IPS DF 6.9 (cell line): Measurements from ENCODE around the gene PDZD7.

Experiments
- DNase-seq: peaks from one replicate; pipeline ENCODE4 v3.0.0-alpha.2; 2013; ENCODE audit warnings: low read depth, low spot score
- H3K27ac ChIP-seq: one replicate; pipeline ENCODE4 v1.5.1; 2013; ENCODE audit warnings: low read length, control low read depth
- H3K27me3 ChIP-seq: 2 replicates; pipeline ENCODE4 v1.6.1; 2013; ENCODE audit warnings: mild to moderate bottlenecking, low read length; ENCODE audit not compliant: control insufficient read depth, insufficient read depth
- H3K36me3 ChIP-seq: 2 replicates; pipeline ENCODE4 v1.6.1; 2013; ENCODE audit warnings: low read length; ENCODE audit not compliant: control insufficient read depth, insufficient read depth
- H3K4me1 ChIP-seq: 2 replicates; pipeline ENCODE4 v1.6.1; 2013; ENCODE audit warnings: low read length; ENCODE audit not compliant: control insufficient read depth, insufficient read depth
- H3K4me3 ChIP-seq: 2 replicates; pipeline ENCODE4 v1.5.1; 2013; ENCODE audit warnings: mild to moderate bottlenecking, low read length
- H3K9me3 ChIP-seq: 2 replicates; pipeline ENCODE4 v1.6.1; 2013; ENCODE audit warnings: low read length, inconsistent platforms; ENCODE audit not compliant: control insufficient read depth, insufficient read depth
- whole genome bisulfite sequencing: extraction: QIAGEN DNeasy Blood & Tissue Kit; methylation state at CpG from one replicate; pipeline ENCODE4 v1.1.7; 2013; ENCODE audit warnings: mixed read lengths, missing lambda C conversion rate; ENCODE audit not compliant: insufficient read length, insufficient coverage; 5-methylcytosine and 5-hydroxymethylcytosine counted together

The PDZD7 gene

GRCh38 chr10:100965820-100966219 lies 65.1 kb downstream of the PDZD7 start:
- Histone ChIP-seq H3K36me3 (no peaks in the 10 kb centered on the region), H3K9me3 (no peaks in the 10 kb centered on the region), H3K27me3 (no peaks in the 10 kb centered on the region), H3K4me1 (peaks cover 2% of the 10 kb centered on the region; the same call in 1 of the 2 replicates), H3K4me3 (no peak overlapping the region), H3K27ac (no peak overlapping the region)
- no peak for DNase-seq
- WGBS, result no CpG with 5 or more reads among the region's 5 CpGs

DNA sequence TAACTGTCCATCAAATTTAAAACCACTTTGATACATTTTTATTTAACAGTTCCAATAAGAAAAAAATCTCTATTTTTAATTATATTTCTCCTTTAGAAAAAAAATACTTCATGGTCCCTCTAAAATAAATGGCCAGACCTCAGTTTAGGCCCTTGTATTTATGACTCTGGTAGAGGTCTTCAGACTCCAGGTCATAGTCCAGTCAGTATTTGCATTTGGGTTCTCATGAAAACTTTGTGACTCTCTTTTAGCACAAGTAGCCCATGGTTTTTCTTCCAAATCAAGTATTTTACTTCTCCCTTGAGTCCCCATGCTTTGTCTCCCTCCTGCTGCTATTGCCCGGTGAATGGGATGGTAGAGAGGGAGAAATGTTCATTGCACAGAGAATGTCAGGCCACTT lies 67.1 kb downstream of the PDZD7 start:
- no peak for DNase-seq
- H3K36me3 ChIP-seq, result no peaks in the 10 kb centered on the region
- no peaks in the 10 kb centered on the region for H3K27me3 ChIP-seq
- H3K27ac ChIP-seq, result no peak overlapping the region
- H3K4me3 ChIP-seq, result no peak overlapping the region
- no CpG with 5 or more reads among the region's 1 CpG for WGBS
- no peaks in the 10 kb centered on the region for H3K9me3 ChIP-seq
- no peaks in the 10 kb centered on the region for H3K4me1 ChIP-seq

GRCh38 chr10:100962351-100963080 lies 68.4 kb downstream of the PDZD7 start:
- Histone ChIP-seq H3K4me3 (no peak overlapping the region), H3K36me3 (no peaks in the 10 kb centered on the region), H3K4me1 (no peaks in the 10 kb centered on the region), H3K27ac (no peak overlapping the region), H3K9me3 (no peaks in the 10 kb centered on the region), H3K27me3 (no peaks in the 10 kb centered on the region)
- no CpG with 5 or more reads among the region's 4 CpGs for WGBS
- no peak for DNase-seq

DNA sequence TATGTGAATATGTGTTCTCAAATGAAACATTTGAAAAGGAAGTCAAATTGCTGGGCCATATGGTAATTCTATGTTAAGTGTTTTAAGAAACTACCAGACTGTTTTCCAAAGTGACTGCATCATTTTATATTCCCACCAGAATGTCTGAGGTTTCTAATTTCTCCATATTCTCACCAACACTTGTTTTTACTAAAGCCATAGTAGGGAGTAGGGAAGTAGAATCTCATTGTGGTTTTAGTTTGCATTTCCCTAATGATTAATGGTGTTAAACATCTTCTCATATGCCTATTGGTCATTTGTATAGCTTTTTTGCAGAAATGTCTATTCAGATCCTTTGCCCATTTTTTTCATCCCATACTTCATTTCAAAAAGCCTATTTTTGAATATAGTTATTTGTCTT lies 70.7 kb downstream of the PDZD7 start:
- Histone ChIP-seq H3K36me3 (no peaks in the 10 kb centered on the region), H3K4me3 (no peak overlapping the region), H3K4me1 (no peaks in the 10 kb centered on the region), H3K9me3 (no peaks in the 10 kb centered on the region), H3K27me3 (no peaks in the 10 kb centered on the region), H3K27ac (no peak overlapping the region)
- no peak for DNase-seq
